Measurements from ENCODE around the gene NUS1. TPM values are rescaled to one million over a fixed set of nuclear protein-coding genes. Genes with fewer than 3 reads are reported as not detected.
A peak's percentile ranks its signal among the peaks of the same experiment; 100 is the strongest.

NUS1 gene
- total and polyA plus RNA-seq, 2 of the 13 experiments (the other 11 are each of a cell fraction or from before 2014, with no cell fraction given): 18.3 to 18.6 TPM

DNA sequence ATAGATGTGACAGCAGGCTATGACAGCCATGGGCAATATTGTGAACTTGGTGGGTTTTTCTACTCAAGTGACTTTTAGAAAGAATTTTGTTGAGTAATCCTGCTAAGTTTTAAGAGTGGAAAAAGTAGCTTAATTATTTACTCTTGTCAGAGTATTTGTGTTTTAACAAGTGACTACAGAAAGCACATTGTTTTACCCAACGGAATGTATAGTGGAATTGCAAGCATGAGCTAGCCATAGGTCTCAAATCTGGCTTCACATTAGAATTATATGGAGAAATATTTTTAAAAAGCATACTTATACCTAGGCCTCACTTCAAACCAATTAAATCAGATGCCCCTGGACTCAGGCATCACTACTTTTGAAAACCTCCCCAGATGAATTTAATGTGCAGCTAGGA is 37.5 kb upstream of the NUS1 start:
- no peak for FAIRE-seq
- Histone ChIP-seq H3K4me3 (replicated peaks in 1 of 3; ENCODE audit: insufficient read depth in 1 of 3, low read depth in 2 of 3, low read length in 3 of 3) (no peak overlapping the region), H3K9ac (ENCODE audit: insufficient read depth, low read depth, low read length) (no peak overlapping the region; the same call in 1 of the 2 replicates), H3K9me3 (ENCODE audit: low read length) (peaks cover 7% of the 10 kb centered on the region), H3K27ac (ENCODE audit: extremely low read length, insufficient read depth, low read length) (peak overlapping the region; percentile 37), H2AFZ (ENCODE audit: low read length) (no peak overlapping the region), H3K36me3 (replicated peaks in 1 of 2; ENCODE audit: control insufficient read depth in 1 of 2, insufficient read depth in 2 of 2, low read length in 2 of 2) (no peaks in the 10 kb centered on the region), H3K4me2 (ENCODE audit: low read depth, low read length) (peak overlapping the region; percentile 13; the same call in 1 of the 2 replicates), H3K4me1 (ENCODE audit: insufficient read depth, low read length) (peaks cover 11% of the 10 kb centered on the region), H3K79me2 (ENCODE audit: insufficient read depth, low read length) (no peaks in the 10 kb centered on the region), H4K20me1 (ENCODE audit: insufficient read depth, low read length) (no peaks in the 10 kb centered on the region), H3K27me3 (ENCODE audit: control insufficient read depth in 1 of 2, insufficient read depth in 2 of 2, low read length in 2 of 2) (no peaks in the 10 kb centered on the region)
- peak; percentile 60 for DNase-seq (ENCODE audit: low spot score)
- peak; percentile 92 for ATAC-seq
- WGBS (ENCODE audit: low lambda C conversion rate): 14% methylated on average over 1 of the region's 1 CpG
- intact Hi-C loops (cut with micrococcal nuclease; ENCODE audit: unreplicated experiment) (loop anchor here (1.0 kb wide), 1 partner anchor 8 kb away; no protein-coding TSS in a partner anchor), in situ Hi-C loops (cut with HindIII; ENCODE audit: extremely low pct_ligation_motif_present, low pct_unique_long_range_greater_than_20kb) (no loop called here)
- ChIA-PET CTCF (ENCODE audit: low intra/inter-chr PET ratio, low total read pairs) (no interaction called here), POLR2A (interaction anchor here (1.2 kb wide), 1 partner anchor 35 kb away, joined by 6 read pairs; the partner anchor contains the start of gene GOPC)
- no TSS peak for BruUV-seq (replicated peaks)
- peak; percentile 26; the same call in 1 of the 2 replicates for TF ChIP-seq SOX5 (CRISPR knock-in tag; IDR thresholded peaks at IDR 0.05; ENCODE audit: borderline replicate concordance)
- no peak for TF ChIP-seq FOXK2 (IDR thresholded peaks at IDR 0.05)
- TF ChIP-seq TRIM24 (CRISPR knock-in tag; IDR thresholded peaks at IDR 0.05): no peak
- no peak for TF ChIP-seq SOX6 (IDR thresholded peaks at IDR 0.05)
- TF ChIP-seq SOX6 (CRISPR knock-in tag; IDR thresholded peaks at IDR 0.05): peak; percentile 41; the same call in 1 of the 2 replicates
- TF ChIP-seq, protein P1, sequence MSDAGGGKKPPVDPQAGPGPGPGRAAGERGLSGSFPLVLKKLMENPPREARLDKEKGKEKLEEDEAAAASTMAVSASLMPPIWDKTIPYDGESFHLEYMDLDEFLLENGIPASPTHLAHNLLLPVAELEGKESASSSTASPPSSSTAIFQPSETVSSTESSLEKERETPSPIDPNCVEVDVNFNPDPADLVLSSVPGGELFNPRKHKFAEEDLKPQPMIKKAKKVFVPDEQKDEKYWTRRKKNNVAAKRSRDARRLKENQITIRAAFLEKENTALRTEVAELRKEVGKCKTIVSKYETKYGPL (CRISPR knock-in tag; IDR thresholded peaks at IDR 0.05): no peak
- TF ChIP-seq SOX13 (IDR thresholded peaks at IDR 0.05): no peak
- TF ChIP-seq SOX13 (CRISPR knock-in tag; conservative IDR thresholded peaks at IDR 0.05 in 1 of 2, IDR thresholded peaks at IDR 0.05 in 1 of 2): peak in 1 of 2 experiments; percentile 15; a peak in 1 of 4 replicates
- TF ChIP-seq, protein P2, sequence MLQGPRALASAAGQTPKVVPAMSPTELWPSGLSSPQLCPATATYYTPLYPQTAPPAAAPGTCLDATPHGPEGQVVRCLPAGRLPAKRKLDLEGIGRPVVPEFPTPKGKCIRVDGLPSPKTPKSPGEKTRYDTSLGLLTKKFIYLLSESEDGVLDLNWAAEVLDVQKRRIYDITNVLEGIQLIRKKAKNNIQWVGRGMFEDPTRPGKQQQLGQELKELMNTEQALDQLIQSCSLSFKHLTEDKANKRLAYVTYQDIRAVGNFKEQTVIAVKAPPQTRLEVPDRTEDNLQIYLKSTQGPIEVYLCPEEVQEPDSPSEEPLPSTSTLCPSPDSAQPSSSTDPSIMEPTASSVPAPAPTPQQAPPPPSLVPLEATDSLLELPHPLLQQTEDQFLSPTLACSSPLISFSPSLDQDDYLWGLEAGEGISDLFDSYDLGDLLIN (CRISPR knock-in tag; IDR thresholded peaks at IDR 0.05; ENCODE audit: borderline replicate concordance): no peak

Measured in HepG2 (cell line).